Right lobe of liver (tissue), 6 donors: ENCODE results near the gene TLDC2. TPM values are rescaled to one million over a fixed set of nuclear protein-coding genes. Genes with fewer than 3 reads are reported as not detected.

ENCODE experiments used
- ATAC-seq, 4 donors: fragments of 200-7000 bp; cut with Tn5 transposase; one replicate each; pipeline ENCODE4 v1.9.1; 2020; ENCODE audit warnings: mild to moderate bottlenecking in 4 of 4, moderate library complexity in 4 of 4
- DNase-seq, 3 donors: peaks; one replicate each; pipeline ENCODE4 v3.0.0-alpha.2; 2020
- H3K27ac ChIP-seq, 3 donors: fragments of 200-600 bp; one replicate each; pipeline ENCODE4 v1.8.0; 2022
- H3K27me3 ChIP-seq, 2 donors: fragments of 200-600 bp; one replicate each; pipeline ENCODE4 v1.8.0; 2022
- H3K36me3 ChIP-seq, 4 donors: fragments of 200-600 bp; sonication (generic) in 1 of 4; one replicate each; pipeline versions ENCODE4 v1.5.1 to v1.8.0; 2017 to 2022; ENCODE audit warnings: control low read depth in 1 of 4
- H3K4me1 ChIP-seq, 4 donors: fragments of 200-600 bp; sonication (generic) in 1 of 4; one replicate each; pipeline versions ENCODE4 v1.5.1 to v1.8.0; 2017 to 2022; ENCODE audit warnings: control low read depth in 1 of 4
- H3K4me3 ChIP-seq, 3 donors: fragments of 200-600 bp; one replicate each; pipeline ENCODE4 v1.8.0; 2022
- H3K9me3 ChIP-seq, 4 donors: fragments of 200-600 bp; sonication (generic) in 1 of 4; one replicate each; pipeline versions ENCODE4 v1.5.1 to v1.8.0; 2017 to 2022; ENCODE audit warnings: control low read depth in 1 of 4
- POLR2A ChIP-seq: fragments of 450-650 bp; IDR thresholded peaks from one replicate; pipeline ENCODE4 v1.6.1; 2017; ENCODE audit warnings: antibody characterized with exemption, mild to moderate bottlenecking
- WGBS: methylation state at CpG from one replicate; pipeline ENCODE4 v1.1.6; 2018; ENCODE audit warnings: low coverage, low lambda C conversion rate; ENCODE audit not compliant: insufficient coverage; ENCODE audit errors: missing lambda C conversion rate; 5-methylcytosine and 5-hydroxymethylcytosine counted together
- intact Hi-C, 2 donors: fragments of 100-400 bp; cut with DNase I; formaldehyde crosslinking; loops; one replicate each; pipeline versions ENCODE4 v1.11.2 to v1.14.1; 2022
- total RNA-seq, 6 experiments: library from RNA; depleted of rRNA in 2 of 6; stranded (reverse); fragments of >200 nt in 2 of 6; fragmentation: NEBNext Ultra II Directional in 3 of 6; extraction: Animal tissue kit (Norgen Biotek cat#: 25700) in 3 of 6; gene quantifications; one replicate each; pipeline versions ENCODE4 v1.1.0 to v1.2.4, GENCODE V29; 2016 to 2023
- TF ChIP-seq, protein P1 (sequence below), 4 donors: fragments of 200-600 bp in 3 of 4; fragments of 450-650 bp in 1 of 4; IDR thresholded peaks; one replicate each; pipeline versions ENCODE4 v1.5.1 to v1.8.0; 2016 to 2022; ENCODE audit warnings: antibody characterized with exemption in 4 of 4, mild to moderate bottlenecking in 2 of 4
- donor health status: DM: no; HTN: yes; CAD: no.
- donor health status: DM: no; HTN: no; CAD: no.
- donor health status: DM: no; HTN: no; CAD: no.
- donor health status: DM: no; HTN: yes; CAD: no.
- donor health status: DM: no; HTN: yes; CAD: no.

Gene TLDC2
- total RNA-seq, 6 experiments from 2014 or later: 0.43 TPM; not detected in 5

DNA sequence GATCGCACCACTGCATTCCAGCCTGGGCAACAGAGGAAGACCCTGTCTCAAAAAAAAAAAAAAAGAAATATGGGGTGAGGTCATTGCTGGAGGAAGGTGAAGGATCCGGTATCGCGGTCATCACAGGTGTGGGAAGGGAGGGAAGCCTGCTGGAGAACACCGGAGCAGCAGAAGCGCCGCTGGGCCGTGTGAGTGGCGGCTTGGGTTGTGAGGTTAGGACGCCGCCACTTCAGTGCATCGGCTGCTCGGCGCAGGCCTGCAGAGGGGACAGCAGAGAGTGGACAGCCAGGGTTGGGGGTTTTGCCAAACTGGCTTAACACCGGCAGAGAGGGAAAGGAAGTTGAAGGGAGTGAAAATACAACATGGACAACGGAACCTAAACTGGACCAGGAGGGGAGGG, 5.4 kb downstream of the TLDC2 start:
- 91% methylated on average over 9 of the region's 16 CpGs for WGBS
- H3K27ac ChIP-seq: no peak overlapping the region
- peak in 1 of 3 donors; percentile 26 for DNase-seq
- TF ChIP-seq, protein P1, sequence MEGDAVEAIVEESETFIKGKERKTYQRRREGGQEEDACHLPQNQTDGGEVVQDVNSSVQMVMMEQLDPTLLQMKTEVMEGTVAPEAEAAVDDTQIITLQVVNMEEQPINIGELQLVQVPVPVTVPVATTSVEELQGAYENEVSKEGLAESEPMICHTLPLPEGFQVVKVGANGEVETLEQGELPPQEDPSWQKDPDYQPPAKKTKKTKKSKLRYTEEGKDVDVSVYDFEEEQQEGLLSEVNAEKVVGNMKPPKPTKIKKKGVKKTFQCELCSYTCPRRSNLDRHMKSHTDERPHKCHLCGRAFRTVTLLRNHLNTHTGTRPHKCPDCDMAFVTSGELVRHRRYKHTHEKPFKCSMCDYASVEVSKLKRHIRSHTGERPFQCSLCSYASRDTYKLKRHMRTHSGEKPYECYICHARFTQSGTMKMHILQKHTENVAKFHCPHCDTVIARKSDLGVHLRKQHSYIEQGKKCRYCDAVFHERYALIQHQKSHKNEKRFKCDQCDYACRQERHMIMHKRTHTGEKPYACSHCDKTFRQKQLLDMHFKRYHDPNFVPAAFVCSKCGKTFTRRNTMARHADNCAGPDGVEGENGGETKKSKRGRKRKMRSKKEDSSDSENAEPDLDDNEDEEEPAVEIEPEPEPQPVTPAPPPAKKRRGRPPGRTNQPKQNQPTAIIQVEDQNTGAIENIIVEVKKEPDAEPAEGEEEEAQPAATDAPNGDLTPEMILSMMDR (IDR thresholded peaks at IDR 0.05): no peak
- TF ChIP-seq POLR2A: no peak
- no peak overlapping the region for H3K4me3 ChIP-seq
- intact Hi-C loops: no loop called here
- no peaks in the 10 kb centered on the region for H3K27me3 ChIP-seq
- H3K9me3 ChIP-seq: no peaks in the 10 kb centered on the region
- no peak for ATAC-seq
- H3K36me3 ChIP-seq: no peaks in the 10 kb centered on the region
- no peaks in the 10 kb centered on the region for H3K4me1 ChIP-seq

DNA sequence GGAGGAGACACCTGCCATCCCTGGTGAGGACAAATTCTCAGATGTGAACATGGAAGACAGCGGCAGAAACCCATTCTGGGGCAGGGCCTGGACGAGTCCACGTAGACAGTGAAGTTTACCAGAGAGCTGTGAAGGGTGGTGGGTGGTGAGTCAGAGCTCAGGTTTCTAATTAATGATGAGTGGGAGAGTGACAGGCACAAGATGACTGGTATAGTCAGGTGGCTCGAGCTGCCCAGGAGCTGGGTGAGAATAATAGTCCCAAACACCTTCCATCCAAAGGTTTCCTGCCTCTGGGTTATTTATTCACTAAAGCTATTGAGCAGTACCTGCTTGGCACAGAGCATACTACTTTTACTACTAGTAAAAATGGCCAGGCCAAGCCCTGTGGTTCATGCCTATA, 6.0 kb downstream of the TLDC2 start:
- no peaks in the 10 kb centered on the region for H3K9me3 ChIP-seq
- intact Hi-C loops: no loop called here
- H3K36me3 ChIP-seq: no peaks in the 10 kb centered on the region
- DNase-seq (no peak), ATAC-seq (peak; percentile 41 to 84 (median 58))
- TF ChIP-seq, protein P1 (IDR thresholded peaks at IDR 0.05): no peak
- no peak for TF ChIP-seq POLR2A
- 59% methylated on average over 4 of the region's 4 CpGs for WGBS
- no peaks in the 10 kb centered on the region for H3K27me3 ChIP-seq
- no peak overlapping the region for H3K4me3 ChIP-seq
- no peak overlapping the region for H3K27ac ChIP-seq
- no peaks in the 10 kb centered on the region for H3K4me1 ChIP-seq

DNA sequence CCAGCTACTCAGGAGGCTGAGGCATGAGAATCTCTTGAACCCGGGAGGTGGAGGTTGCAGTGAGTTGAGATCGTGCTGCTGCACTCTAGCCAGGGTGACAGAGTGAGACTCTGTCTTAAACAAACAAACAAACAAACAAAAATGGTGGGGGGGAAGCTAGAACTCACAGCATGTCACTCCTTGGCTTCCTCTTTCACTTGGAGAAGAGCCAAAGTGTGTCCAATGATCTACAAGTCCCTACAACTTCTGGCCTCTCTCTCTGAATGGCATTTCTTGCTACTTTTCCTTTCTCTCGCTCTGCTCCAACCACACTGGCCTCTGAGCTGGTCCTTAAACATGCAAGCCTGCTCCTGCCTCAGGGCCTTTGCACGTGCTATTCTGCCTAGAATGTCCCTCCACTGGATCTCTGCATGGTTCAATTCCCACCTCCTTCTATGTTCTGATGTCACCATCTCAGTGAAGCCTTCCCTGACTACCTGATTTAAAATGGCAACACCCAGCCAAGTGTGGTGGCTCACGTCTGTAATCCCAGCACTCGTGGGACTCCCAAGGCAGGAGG, 8.1 kb downstream of the TLDC2 start:
- Histone ChIP-seq H3K4me1 (no peaks in the 10 kb centered on the region), H3K27me3 (no peaks in the 10 kb centered on the region), H3K4me3 (no peak overlapping the region), H3K9me3 (no peaks in the 10 kb centered on the region), H3K27ac (no peak overlapping the region), H3K36me3 (peaks cover 0 to 2% (median 0%) of the 10 kb centered on the region in 4 donors)
- TF ChIP-seq POLR2A: no peak
- TF ChIP-seq, protein P1 (IDR thresholded peaks at IDR 0.05): no peak
- ATAC-seq (no peak), DNase-seq (no peak)
- WGBS: 70% methylated on average over 4 of the region's 6 CpGs
- intact Hi-C loops: no loop called here

DNA sequence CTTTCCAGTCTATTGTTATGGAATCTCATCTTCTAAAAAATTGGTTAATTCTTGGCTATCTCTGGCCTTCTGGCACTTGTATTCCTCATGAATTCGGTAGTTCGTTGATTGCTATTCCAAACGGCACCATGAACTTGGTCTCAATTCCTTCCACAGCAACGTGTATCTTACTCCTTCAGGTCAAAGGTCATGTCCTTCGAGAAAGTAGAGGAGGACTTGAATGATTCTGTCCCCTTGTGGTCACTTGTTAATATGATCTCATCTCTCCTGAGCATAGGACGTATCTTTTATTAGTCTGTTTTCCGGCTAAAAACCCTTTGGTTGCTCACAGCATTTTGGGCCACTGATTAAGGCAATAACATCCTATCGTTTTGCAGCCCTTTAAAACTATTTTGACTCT, 9.4 kb downstream of the TLDC2 start:
- intact Hi-C loops: no loop called here
- DNase-seq: no peak

More for the DNA sequence above, 9.4 kb downstream of the TLDC2 start:
- no peak for TF ChIP-seq POLR2A
- TF ChIP-seq, protein P1 (IDR thresholded peaks at IDR 0.05): no peak
- WGBS: 59% methylated on average over 8 of the region's 8 CpGs
- no peak overlapping the region for H3K4me3 ChIP-seq
- no peak overlapping the region for H3K27ac ChIP-seq
- no peak for ATAC-seq
- H3K9me3 ChIP-seq: no peaks in the 10 kb centered on the region
- H3K36me3 ChIP-seq: peaks cover 0 to 6% (median 0%) of the 10 kb centered on the region in 4 donors
- H3K27me3 ChIP-seq: no peaks in the 10 kb centered on the region
- H3K4me1 ChIP-seq: no peaks in the 10 kb centered on the region
